CD4-positive, alpha-beta T cell treated with Interleukin-15 for 1 hour (primary cell): ENCODE measurements around the gene COMMD8.
"Not testable (repeated sequence)": the region's sequence is repeated elsewhere in the genome, so short reads cannot be mapped to it uniquely, and the experiment has no call there.

Experiments used
- DNase-seq: peaks from one replicate; pipeline ENCODE4 v3.0.0-alpha.2; 2020

The COMMD8 gene

DNA sequence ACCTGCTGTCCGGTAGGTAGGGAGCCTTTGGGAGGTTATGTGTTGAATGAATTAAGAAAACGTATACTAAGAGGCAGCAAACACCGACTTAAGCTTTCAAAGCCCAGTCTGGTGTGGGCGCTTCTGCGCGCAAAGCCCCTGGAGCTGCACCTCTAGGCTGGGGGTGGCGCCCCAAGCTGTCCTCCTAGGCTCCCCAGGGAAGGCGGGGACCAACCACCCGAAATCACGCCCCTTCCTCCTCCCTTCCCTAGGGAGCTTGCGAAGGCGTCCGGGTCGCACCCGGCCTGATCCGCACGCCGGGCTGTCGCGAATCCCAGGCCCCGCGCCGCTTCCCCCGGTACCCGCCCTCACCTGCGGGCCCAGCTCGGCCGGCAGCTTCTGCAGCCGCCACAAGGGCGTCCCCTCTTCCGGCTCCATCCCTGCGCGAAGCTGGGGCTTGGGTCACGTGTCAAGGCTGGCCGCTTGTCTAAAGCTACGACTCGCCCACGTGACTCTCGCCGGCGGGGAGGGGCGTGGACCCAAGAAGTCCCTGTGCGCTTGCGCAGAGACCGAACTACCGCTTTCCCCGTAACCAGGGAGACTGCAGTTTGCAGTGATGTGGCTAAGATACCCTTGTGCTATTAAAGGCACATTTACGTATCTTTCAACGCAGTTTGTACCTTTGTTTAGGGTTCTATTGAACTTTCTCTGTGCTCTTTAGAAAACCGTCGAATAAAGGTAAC is at the start of gene COMMD8:
Gene COMMD8 (minus strand): TSS at position 468 of the 722 bp plus-strand sequence. CDS start 51 bp downstream, at position 417.
- DNase-seq: peak; percentile 98

DNA sequence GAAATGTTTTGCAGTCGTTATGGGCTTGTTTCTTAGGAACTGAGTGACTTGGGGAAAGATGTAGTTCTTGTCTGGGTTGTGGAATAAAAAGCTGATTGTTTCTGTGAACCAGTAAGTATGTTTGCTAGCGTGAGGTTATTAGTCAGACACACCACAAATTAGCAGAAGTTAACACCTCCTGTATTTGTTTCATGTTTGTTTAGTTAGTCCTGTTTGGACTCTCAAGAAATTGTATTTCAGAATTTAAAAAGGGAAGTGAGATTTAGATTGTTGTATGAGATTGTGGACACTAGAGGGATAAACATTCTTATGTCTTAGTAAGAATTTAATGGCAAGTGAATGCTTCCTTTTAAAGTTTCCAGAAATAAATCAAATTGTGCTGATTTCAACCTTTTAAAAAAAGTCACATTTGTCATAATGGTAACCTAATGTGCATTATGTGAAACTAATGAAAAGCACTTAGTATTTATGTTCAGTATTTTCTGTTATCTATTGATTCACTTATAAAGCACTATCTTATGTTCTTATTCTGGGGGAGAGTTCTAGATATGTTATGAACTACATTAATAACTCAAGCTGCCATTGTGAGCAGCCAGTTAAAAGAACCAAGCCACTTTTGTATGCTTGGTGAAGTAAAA is 47.1 kb upstream of the COMMD8 start:
- no peak for DNase-seq

DNA sequence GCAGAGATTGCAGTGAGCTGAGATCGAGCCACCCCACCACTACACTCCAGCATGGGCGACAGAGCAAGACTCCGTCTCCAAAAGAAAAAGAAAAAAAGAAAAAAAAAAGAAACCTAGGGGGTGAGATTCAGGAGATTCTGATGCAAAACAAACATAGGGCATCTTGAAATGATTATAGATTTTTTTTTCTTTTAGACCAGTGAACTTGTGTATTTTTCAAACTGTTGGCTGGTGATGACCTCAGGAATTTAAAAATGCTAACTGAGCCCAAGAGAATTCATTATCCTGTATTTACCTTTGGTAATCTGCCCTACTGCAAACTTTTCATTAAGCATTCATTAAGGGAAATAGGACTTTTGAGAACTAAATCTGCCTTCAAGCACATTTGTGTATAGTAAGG is 42.2 kb upstream of the COMMD8 start:
- DNase-seq: no peak

DNA sequence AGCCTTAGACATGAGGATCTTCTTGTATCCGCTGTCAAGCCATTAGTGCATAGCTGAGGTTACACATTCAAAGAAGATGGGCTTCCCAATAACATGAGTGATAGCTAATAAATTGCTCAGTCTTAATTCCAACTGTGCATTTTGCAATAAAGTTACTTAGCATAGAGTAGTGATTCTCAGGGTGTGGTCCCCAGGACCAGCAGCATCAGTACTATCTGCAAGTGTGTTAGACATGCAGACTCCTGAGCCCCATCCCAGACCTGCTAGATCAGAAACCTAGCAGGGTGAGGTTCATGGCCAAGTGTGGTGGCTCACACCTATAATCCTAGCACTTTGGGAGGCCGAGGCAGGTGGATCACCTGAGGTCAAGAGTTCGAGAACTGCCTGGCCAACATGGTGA is 41.6 kb upstream of the COMMD8 start:
- no peak for DNase-seq

DNA sequence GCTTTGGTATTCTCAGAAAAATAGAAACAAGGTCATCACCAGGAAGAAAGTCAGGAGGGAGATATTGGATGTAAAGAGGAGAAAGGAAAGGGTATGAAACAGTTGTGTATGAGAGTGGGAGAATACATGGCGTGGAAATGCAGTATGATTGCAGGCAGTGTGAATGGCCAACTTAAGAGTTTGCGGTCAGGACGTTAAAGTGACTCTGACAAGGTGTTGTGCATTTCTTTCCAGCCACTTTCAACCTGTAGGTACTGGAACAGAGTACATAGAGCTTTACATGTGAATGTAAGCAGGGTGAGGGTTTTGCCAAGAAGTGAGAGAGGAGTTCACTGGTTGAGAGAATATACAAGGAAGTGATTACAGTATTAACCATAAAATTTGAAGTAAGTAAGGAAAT is 37.3 kb upstream of the COMMD8 start:
- DNase-seq: no peak

DNA sequence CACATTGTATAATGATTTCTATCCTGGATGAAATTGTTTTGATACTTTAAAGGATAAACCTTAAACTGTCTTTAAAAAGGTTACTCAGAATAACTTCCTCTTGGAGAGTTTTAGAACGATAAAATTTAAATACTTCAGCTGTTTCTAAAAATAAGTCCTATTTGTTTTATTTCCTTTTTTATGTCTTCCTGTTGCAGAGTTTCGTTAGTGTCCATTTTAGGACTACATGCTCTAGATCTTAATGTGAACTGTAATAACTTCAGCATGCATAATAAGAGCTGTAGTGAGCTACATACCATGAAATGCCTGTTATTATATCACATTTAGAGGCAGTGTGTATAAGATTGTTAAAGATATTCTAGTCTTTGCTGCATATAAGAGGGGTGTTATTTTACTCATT is 36.2 kb upstream of the COMMD8 start:
- no peak for DNase-seq

DNA sequence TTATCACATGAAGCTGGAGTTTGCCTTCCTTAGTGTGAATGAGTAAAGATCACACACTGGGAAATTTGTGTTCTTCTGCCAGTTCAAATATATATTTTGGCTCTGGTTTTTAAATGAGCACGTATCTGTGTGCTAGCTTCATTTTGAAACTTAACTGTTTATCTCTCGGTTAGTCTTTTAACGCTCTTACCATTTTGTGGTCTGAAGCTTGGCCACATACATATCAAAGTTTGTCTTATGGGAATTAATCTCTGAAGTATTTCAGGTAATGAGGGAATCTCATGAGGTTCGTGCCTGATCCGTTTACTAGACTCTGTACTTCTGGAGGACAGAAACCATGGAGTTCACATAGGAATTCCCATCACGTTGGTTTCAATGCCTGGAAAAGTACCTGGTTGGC is 35.4 kb upstream of the COMMD8 start:
- no peak for DNase-seq

DNA sequence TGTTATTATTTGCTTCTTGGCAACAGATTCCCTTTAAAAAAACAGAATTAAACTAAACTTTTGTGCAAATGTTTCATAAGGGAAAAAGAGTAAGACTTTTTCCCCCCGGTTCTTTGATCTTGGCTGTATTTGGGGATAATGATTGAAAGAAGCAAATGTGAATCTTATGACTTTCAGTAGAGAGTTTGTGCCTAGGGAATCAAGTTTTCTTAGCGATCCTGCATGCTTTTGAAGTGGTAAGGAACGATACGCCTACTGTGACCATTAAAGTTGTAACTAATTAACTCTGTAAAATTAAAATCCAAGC is 30.6 kb upstream of the COMMD8 start:
- DNase-seq: no peak

DNA sequence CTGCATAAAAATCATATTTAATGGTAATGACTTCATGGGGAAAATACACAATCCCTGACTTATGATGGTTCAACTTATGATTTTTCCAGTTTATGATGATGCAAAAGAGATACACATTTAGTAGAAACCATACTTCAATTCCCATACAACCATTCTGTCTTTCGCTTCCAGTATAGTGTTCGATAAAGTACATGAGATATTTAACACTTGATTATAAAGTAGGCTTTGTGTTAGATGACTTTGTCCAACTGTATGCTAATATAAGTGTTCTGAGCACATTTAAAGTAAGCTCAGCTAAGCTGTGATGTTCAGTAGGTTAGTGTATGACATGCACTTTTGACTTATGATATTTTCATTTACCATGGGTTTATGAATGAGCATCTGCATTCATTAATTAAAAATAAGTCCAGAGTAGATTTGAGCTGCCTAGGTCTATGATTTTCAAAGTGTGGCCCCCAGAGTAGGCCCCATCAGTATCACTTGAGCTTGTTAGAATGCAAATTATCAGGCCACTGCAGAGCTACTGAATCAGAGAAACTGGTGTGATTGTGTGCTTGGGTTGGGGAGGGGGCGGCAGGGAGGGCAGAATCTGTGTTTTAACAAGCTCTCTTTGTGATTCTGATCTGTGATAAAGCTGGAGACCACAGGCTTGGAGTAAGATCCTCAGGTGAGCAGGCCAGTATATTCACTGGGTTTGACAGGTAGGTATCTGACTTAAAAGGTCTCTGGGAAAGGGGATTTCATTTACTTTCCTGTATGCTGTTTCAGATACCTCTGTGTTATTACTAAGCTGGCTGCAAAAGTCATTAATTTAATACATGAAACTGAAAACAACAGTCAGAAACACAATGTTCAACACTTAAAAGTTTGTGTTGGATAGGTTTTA is 30.0 kb upstream of the COMMD8 start:
- no peak for DNase-seq

DNA sequence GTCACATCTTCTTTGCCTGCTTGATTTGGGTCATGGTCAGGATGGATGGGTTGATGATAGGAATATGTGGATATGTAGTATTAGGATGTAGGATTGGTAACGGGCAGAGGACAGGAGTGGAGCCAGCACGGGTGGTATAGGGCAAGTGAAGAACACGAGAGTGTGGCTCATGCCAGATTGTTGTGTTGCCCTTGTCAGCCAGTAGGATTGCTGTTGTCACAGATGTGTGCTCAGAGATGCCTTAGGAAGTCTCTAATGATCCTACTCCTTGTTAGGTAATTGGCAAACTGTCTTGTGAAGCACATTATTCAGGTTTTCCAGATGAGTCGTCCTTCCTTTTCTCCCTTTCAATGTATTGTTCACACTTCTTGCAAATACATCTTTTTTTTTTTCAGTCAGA is 27.0 kb upstream of the COMMD8 start:
- DNase-seq: no peak

DNA sequence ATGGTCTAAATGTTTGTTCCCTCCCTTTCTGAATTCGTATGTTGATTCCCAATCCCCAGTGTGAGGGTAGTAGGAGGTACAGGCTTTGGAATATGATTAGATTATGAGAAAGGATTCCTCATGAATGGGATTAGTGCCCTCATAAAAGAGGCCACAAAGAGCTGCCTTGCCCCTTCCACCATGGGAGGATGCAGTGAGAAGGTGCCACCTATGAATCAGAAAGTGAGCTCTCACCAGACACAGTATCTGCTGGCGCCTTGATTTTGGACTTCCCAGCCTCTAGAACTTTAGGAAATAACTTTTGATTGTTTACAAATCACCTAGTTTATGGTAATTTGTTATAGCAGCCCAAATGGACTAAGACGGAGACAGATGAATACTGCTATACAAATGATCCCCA is 25.2 kb upstream of the COMMD8 start:
- no peak for DNase-seq

DNA sequence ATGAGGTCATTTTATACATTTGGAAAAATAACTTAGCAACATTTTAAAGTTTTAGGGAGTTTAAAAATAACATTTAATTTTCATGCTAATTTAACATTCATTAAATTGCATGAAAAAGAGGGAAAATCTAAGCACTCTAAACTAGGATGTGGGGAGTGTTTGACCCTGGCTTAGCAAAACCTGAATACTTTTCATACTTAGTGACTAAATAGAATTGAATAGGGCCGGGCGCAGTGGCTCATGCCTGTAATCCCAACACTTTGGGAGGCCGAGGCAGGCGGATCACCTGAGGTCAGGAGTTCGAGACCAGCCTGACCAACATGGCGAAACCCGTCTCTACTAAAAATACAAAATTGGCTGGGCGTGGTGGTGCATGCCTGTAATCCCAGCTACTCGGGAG is 23.2 kb upstream of the COMMD8 start:
- DNase-seq: not testable (repeated sequence)

DNA sequence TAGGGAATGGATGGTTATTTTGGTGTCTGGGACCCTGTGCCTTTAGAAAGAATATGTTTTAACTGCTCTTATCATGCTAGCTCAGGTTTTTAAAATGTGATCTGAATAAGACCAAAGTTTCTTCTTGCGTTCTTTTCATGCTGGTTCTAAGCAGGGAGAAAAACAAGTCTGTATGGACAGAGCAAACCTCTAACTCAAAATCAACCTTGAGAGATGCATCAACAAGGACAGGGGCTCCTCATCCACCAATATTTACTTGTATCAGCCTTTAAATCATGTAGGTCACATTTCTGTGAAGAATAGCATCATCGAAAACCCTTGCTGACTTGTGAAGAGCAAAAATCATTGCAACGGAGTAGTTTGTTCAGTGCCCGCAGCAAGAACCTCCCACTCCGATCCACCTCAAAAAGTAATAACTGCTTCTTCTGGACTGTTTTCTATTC is 22.8 kb upstream of the COMMD8 start:
- no peak for DNase-seq

DNA sequence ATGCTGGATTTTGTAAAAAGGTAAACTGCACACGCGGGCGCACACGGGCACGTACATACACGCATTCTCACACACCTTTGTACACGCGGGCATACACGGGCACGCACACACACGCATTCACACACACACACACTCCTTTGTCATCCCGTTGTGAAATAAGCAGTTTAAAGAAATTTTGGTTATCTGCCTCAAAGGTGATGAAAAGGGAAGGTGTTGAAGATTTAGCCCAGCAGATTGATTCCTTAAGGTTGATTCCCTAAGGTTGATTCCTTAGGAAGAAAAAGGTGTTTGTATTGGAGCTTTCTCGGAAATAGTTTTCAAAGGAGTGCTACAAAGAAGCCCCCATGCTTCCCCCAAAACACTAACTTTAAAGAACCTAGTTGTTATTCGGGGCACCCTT is 22.3 kb upstream of the COMMD8 start:
- DNase-seq: no peak

DNA sequence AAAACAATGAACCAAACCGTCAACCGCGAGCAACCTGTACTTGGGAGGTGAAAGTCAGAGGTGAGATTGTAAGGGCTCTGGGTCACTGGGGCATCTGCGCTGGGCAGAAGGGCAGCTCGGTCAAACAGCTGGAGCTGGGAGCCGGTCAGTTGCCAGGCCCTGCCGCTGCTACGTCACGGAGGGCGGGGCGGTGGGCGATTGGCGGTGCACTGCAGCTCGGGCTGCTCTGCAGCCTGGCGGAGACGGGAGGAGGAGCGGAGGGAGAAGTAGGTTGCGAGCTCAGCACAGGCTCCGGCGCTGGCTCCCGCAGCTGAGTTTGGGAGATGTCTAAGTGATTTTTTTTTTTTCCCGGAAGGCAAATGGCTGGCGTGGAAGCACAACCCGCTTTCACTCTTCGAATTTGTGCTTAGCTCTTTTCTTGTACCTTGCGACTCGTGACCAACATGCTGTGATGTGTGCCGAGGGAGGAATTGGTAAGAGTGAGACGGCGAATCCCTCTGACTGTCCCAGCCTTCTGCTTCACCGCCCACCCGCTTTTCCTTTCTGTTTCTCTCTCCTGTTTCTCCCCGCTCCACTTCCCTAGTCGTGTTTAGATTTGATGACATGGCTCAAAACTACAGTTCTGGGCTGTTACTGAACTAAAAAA is 21.7 kb upstream of the COMMD8 start, which contains the start of gene ATP10D:
Gene ATP10D (plus strand): TSS at position 229 of the 646 bp plus-strand sequence. CDS start 27,266 bp downstream, outside the sequence.
- DNase-seq: peak; percentile 86

DNA sequence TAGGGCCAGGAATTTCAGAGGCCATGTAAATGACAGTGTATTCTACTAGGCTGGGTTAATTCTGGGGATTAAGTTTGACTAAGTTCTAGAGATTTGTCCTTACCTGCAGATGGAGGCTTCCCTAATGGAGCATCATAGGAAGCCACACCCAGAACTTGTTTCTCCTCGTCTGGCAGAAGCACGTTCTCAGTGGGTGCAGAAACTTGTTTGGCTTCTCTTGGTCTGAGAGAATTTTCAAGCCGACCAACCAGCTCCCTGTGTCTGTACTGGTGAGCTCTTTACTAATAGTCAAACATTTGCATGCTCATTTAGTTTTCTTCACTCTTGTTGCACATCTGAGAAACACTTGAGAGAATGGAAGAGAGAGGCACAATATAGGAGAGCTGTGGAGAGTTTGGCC is 20.7 kb upstream of the COMMD8 start:
- DNase-seq: no peak

DNA sequence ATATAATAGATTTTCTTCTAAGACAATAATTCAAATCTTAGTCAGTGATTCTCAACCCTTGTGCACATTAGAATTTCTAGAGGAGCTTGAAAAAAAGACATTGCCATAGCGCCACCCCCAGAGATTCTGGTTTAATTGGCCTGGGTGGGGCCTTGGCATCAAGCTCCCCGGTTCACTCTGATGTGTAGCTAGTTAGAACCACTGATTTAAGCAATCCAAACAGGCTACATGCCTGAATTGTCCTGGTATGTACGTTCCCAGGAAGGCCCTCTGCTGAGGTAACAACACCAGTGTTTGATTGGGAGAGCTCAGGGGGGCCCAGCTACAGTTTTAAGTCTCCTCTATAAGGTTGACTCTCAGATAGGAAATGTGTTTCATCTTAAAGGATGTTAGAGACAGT is 20.2 kb upstream of the COMMD8 start:
- DNase-seq: no peak

DNA sequence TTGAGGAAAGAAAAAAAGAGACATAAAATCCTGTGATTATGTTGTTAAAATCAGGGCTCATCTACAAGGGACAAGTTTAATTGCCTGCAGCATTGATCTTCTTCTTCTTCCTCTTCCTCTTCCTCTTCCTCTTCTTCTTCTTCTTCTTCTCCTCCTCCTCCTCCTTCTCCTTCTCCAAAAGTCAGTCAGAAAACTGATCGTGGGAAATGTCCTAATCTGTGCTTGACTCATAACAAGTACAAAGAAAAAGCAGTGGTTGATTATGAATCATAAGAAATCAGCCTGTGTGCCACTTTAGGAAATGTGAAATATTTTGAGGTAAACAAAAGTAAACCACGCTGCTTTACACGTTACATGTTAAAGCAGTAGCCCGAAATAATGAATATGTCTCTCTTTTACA is 18.8 kb upstream of the COMMD8 start:
- no peak for DNase-seq

DNA sequence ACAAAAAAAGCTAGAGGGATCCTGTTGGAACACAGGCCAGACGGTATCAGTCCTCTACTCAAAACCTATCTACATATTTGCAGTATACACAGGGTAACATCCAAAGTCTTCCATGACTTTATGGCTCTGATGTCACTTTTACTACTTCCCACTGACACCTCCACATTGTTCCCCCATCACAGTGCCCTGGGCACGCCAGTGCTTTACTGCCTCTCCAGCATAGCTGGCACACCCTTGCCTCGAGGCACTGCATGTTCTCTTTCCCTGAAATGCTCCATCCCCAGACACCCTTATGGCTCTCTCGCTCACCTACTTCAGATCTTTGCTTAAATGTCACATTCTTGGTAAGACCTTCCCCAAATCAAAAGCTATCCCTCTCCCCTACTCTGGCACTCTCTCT is 15.3 kb upstream of the COMMD8 start:
- DNase-seq: no peak

DNA sequence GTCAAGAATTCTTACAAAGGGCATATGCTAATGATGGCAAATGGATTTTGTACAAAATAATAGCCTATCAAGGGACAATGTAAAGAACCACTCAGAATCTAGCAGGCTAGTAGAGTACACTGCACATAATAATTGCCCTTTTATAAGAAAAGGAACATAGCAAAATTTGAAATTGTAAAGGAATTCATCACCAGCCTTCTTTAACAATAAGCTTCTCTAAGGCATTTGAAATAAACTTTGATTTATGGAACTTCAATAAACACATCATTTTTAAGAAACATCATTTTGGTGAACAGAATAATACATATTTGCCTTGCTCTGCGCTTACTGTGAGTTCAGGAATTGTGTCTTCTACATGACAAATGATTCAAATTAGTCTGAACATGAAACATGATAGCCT is 11.9 kb upstream of the COMMD8 start:
- no peak for DNase-seq

DNA sequence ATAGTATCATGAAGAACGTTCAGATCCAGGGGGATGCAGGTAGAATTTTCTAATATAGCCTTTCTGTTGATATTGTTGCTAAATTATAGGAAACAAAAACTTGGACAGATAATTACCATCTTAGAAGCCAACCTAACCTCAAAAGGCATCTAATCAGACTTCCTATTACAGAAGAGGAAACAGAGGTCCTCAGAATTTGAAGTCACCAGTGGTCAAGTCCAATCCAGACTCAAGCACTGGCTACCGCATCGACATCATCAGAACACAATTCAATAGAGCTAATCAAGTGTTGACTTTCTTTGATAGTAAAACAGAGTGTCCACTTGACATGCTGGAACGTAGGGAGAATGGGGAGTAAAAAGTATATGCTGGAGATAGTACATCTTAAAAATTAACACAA is 11.3 kb upstream of the COMMD8 start:
- DNase-seq: no peak

DNA sequence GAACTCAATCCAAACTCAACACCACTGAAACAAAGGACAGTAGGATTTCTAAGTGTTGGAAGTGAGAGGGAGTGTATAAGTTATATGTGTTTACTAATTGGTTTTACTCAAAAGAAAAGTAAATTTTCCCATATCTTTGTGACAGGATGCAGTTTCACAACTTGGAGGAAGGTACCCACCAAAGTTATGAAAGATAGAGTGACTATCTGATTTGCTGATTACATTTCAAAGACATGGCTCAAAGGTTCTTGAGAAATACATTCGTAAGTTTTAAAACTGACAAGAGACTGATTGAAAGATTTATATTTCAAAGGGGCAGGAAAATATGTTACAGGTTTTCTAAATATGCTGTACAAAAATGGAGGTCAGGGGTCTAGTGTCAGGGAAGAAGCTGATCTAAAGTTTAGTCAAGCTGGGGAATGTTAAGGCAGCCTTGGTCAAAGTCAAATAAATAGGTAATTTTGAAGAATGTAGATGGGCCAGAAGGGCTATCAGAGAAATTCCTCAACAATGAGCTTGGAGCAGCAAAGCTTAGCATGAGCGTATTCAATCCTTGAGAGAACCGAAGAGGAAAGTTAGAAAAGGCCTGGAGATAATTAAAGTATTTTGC is 9.7 kb upstream of the COMMD8 start:
- no peak for DNase-seq

DNA sequence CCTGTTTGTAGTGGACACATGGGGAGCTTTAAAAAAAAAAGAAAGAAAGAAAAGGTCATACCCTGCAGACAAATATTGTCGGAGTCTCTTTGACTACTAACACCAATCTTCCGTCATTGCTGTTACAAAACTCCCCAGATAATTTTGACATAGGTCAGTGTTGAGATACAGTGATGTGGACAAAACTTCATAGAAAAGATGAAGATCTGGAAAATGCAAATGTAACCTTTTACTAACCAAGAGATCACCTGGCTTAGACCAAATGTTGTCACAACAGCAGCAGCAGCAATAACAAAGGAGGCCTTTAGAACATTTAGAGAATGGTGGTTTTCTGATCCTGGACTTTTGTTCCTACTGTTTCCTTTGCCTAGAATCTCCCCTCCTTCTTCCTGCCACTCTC is 8.1 kb upstream of the COMMD8 start:
- no peak for DNase-seq
